Uterus (tissue), 2 donors: ENCODE data around the gene KLHL34.

ENCODE experiments used
- CTCF ChIP-seq, 4 experiments: fragments of 200-600 bp in 2 of 4; fragments of 450-650 bp in 2 of 4; sonication (generic) in 2 of 4; IDR thresholded peaks; one replicate each; pipeline ENCODE4 v1.5.1; 2016 to 2019; ENCODE audit warnings: antibody characterized with exemption in 4 of 4, mild to moderate bottlenecking in 2 of 4, moderate library complexity in 1 of 4
- POLR2A ChIP-seq, 2 donors: fragments of 450-650 bp; IDR thresholded peaks; one replicate each; pipeline ENCODE4 v1.6.1; 2016; ENCODE audit warnings: antibody characterized with exemption in 2 of 2, mild to moderate bottlenecking in 1 of 2, moderate library complexity in 1 of 2

- TF ChIP-seq CTCF (IDR thresholded peaks at IDR 0.05) (no peak), POLR2A (IDR thresholded peaks at IDR 0.05) (no peak)
Observed at GRCh38 chrX:21705225-21705624, 47.1 kb upstream of the KLHL34 start.
